HepG2 (cell line): ENCODE measurements around the gene C14orf119. TPM values are rescaled to one million over a fixed set of nuclear protein-coding genes. Genes with fewer than 3 reads are reported as not detected.

Experiments
- ARID4A ChIP-seq: sonication (generic); formaldehyde crosslinking; IDR thresholded peaks from 2 replicates; pipeline ENCODE4 v1.5.0; 2020; ENCODE audit warnings: mild to moderate bottlenecking, missing genetic modification reagents, borderline replicate concordance
- ATM ChIP-seq: fragments of 450-650 bp; IDR thresholded peaks from 2 replicates; pipeline ENCODE4 v1.7.1; 2017; ENCODE audit warnings: mild to moderate bottlenecking, borderline replicate concordance
- CBX1 ChIP-seq: IDR thresholded peaks from one replicate; pipeline ENCODE4 v1.6.1; 2016; ENCODE audit warnings: antibody characterized with exemption, low read depth
- DBP ChIP-seq: sonication (generic); formaldehyde crosslinking; IDR thresholded peaks from 2 replicates; pipeline ENCODE4 v1.4.0; 2020; ENCODE audit warnings: missing genetic modification reagents; ENCODE audit errors: not compliant biosample characterization
- DPF2 ChIP-seq: sonication (generic); formaldehyde crosslinking; IDR thresholded peaks from 2 replicates; pipeline ENCODE4 v1.4.0; 2020; ENCODE audit warnings: mild to moderate bottlenecking, low read depth, missing genetic modification reagents, borderline replicate concordance
- KLF11 ChIP-seq: IDR thresholded peaks from 2 replicates; pipeline ENCODE4 v1.6.1; 2016; ENCODE audit warnings: missing compliant biosample characterization
- NR2C2 ChIP-seq: sonication (generic); formaldehyde crosslinking; IDR thresholded peaks from 2 replicates; pipeline ENCODE4 v1.4.0; 2020; ENCODE audit warnings: missing genetic modification reagents, mild to moderate bottlenecking, moderate library complexity, borderline replicate concordance
- PHF21A ChIP-seq: sonication (generic); formaldehyde crosslinking; IDR thresholded peaks from 2 replicates; pipeline ENCODE4 v1.5.0; 2020; ENCODE audit warnings: mild to moderate bottlenecking, missing genetic modification reagents
- PLSCR1 ChIP-seq: sonication (generic); formaldehyde crosslinking; IDR thresholded peaks from 2 replicates; pipeline ENCODE4 v1.5.0; 2020; ENCODE audit warnings: missing genetic modification reagents, mild to moderate bottlenecking, borderline replicate concordance
- SETDB1 ChIP-seq: sonication (generic); formaldehyde crosslinking; IDR thresholded peaks from 2 replicates; pipeline ENCODE4 v1.5.1; 2020; ENCODE audit warnings: missing genetic modification reagents, mild to moderate bottlenecking, borderline replicate concordance
- ZBTB26 ChIP-seq: IDR thresholded peaks from 2 replicates; pipeline ENCODE4 v1.6.1; 2016; ENCODE audit warnings: missing compliant biosample characterization, missing genetic modification reagents, borderline replicate concordance
- ZBTB34 ChIP-seq: sonication (generic); formaldehyde crosslinking; IDR thresholded peaks from 2 replicates; pipeline ENCODE4 v1.8.0; 2022; ENCODE audit warnings: mild to moderate bottlenecking, missing genetic modification reagents
- ZMYM4 ChIP-seq: sonication (generic); formaldehyde crosslinking; IDR thresholded peaks from 2 replicates; pipeline ENCODE4 v1.8.1; 2023; ENCODE audit warnings: mild to moderate bottlenecking, missing genetic modification reagents
- ZNF362 ChIP-seq: sonication (generic); formaldehyde crosslinking; IDR thresholded peaks from 2 replicates; pipeline ENCODE4 v1.4.0; 2020; ENCODE audit warnings: missing genetic modification reagents, mild to moderate bottlenecking, borderline replicate concordance
- ZNF607 ChIP-seq: sonication (generic); formaldehyde crosslinking; IDR thresholded peaks from 2 replicates; pipeline ENCODE4 v1.5.1; 2020; ENCODE audit warnings: missing genetic modification reagents, mild to moderate bottlenecking, borderline replicate concordance
- ZNF800 ChIP-seq: sonication (generic); formaldehyde crosslinking; IDR thresholded peaks from 2 replicates; pipeline ENCODE4 v1.4.0; 2020; ENCODE audit warnings: missing genetic modification reagents
- polyA plus RNA-seq, 8 experiments: library from polyadenylated mRNA; depleted of rRNA in 3 of 8; stranded (reverse) in 7 of 8; unstranded in 1 of 8; fragments of >200 nt; fragmentation: Illumina TruSeq in 4 of 8; extraction: Trizol in 4 of 8; gene quantifications; 2 replicates each; pipeline versions ENCODE4 v1.2.1 to v1.2.3, GENCODE V29; 2011 to 2016; ENCODE audit warnings: low read depth in 4 of 8, missing spikeins in 1 of 8, mixed read lengths in 1 of 8; ENCODE audit not compliant: insufficient read depth in 1 of 8
- total RNA-seq, 5 experiments: library from RNA; depleted of rRNA; stranded (reverse); fragments of >200 nt; fragmentation: Illumina TruSeq; extraction: Trizol; gene quantifications; 2 replicates each; pipeline ENCODE4 v1.2.3, GENCODE V29; 2016; ENCODE audit warnings: low read depth in 1 of 5

The C14orf119 gene
- total and polyA plus RNA-seq, 2 of the 13 experiments (the other 11 are each of a cell fraction or from before 2014, with no cell fraction given): 117 to 206 TPM

GRCh38 chr14:23104591-23105347, 9.5 kb downstream of the C14orf119 start, which contains the start of gene CIROP (continued):
- peak; percentile 54; the same call in 1 of the 2 replicates for TF ChIP-seq ARID4A
- TF ChIP-seq ZNF362 (CRISPR knock-in tag): no peak
- no peak for TF ChIP-seq ZBTB26 (CRISPR knock-in tag)
- no peak for TF ChIP-seq DBP (CRISPR knock-in tag)
- TF ChIP-seq SETDB1 (CRISPR knock-in tag): no peak
- TF ChIP-seq DPF2 (CRISPR knock-in tag): no peak
- TF ChIP-seq ZBTB34 (CRISPR knock-in tag): no peak
- no peak for TF ChIP-seq ATM
- no peak for TF ChIP-seq ZNF607 (CRISPR knock-in tag)
- TF ChIP-seq NR2C2: no peak
- peak; percentile 13; the same call in 1 of the 2 replicates for TF ChIP-seq ZMYM4 (CRISPR knock-in tag)
- no peak for TF ChIP-seq CBX1
- no peak for TF ChIP-seq PLSCR1
- no peak for TF ChIP-seq KLF11
- TF ChIP-seq ZNF800 (CRISPR knock-in tag): no peak
- no peak for TF ChIP-seq PHF21A (CRISPR knock-in tag)
